AG09309 (cell line): Measurements from ENCODE around the gene GRIFIN.

Source experiments
- DNase-seq: peaks from one replicate; pipeline ENCODE4 v3.0.0-alpha.2; 2010; ENCODE audit warnings: low read depth
- H3K4me3 ChIP-seq: 2 replicates; pipeline ENCODE4 v1.5.1; 2011; ENCODE audit warnings: mild to moderate bottlenecking, low read depth, low read length, moderate library complexity; ENCODE audit not compliant: control insufficient read depth
- CTCF ChIP-seq: IDR thresholded peaks from 2 replicates; pipeline ENCODE4 v1.5.1; 2011; ENCODE audit warnings: mild to moderate bottlenecking, low read depth, low read length, inconsistent platforms; ENCODE audit not compliant: insufficient read depth, control insufficient read depth; ENCODE audit errors: missing control alignments

The GRIFIN gene

DNA sequence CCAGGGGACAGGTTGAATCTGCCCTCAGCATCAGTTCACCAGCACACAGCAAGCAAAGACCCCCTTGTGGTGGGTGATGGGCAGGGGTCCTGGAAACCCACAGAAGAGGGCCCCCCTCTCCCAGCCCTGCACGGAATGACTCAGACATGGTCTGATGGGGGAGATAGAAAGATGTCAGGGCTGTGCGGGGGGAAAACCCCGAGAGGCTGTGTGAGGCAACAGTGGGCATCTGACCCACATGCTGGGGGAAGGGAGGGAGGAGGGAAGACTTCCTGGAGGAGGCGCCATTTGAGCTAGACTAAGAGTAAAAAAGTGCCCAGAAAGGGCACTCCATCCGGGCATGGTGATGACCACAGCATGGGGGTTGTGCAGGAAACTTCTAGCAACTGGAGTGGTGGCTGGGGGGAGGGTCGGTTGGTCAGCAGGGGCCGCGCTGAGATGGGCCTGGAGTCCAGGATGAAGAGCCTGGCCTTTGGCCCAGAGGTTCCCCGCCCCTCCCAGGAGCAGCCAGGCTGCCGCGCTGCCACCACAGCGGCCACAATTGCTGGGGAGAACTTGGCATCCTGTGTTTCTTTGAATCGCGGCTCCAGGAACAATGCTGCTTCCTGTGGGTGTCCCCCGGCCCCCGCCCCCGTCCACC, 45.9 kb upstream of the GRIFIN start:
- peak overlapping the region; percentile 62 for H3K4me3 ChIP-seq
- no peak for TF ChIP-seq CTCF
- no peak for DNase-seq

DNA sequence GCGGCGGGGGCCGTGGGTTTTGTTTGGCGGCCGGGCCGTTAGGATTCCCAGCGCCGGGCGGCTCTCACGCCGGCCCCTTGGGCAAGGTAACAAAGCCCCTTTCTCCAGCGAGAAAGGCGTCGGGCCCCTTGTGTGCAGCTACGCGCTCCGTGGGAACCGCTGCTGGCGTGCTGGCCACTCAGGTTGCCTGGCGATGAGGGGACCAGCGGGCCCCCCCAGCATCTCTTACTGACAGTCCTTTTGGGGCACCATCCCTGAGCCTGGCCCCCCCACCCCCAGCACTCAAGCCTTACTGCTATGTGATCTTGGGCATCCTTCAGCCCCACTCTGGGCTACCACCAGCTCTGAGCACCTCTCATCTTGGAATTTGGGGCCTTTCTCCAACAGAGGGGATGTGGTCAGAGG, 45.1 kb upstream of the GRIFIN start:
- H3K4me3 ChIP-seq = peak overlapping the region; percentile 62
- DNase-seq = no peak
- TF ChIP-seq CTCF = no peak

- no peak for DNase-seq
- peak overlapping the region; percentile 62 for H3K4me3 ChIP-seq
- no peak for TF ChIP-seq CTCF
Observed at GRCh38 chr7:2520761-2521290, 44.6 kb upstream of the GRIFIN start.

GRCh38 chr7:2520131-2520760, 44.0 kb upstream of the GRIFIN start:
- peak overlapping the region; percentile 62 for H3K4me3 ChIP-seq
- no peak for DNase-seq
- TF ChIP-seq CTCF = no peak

GRCh38 chr7:2519119-2519930, 43.1 kb upstream of the GRIFIN start, which contains the start of gene LFNG:
TSS of gene LFNG (plus strand) at chr7:2519774. CDS start at chr7:2519862, 88 bp downstream.
- DNase-seq = peak; percentile 49
- H3K4me3 ChIP-seq = peak within 1 kb of the TSS; percentile 62

More at GRCh38 chr7:2519119-2519930, 43.1 kb upstream of the GRIFIN start, which contains the start of gene LFNG:
- TF ChIP-seq CTCF = no peak
